Ishikawa (cell line): ENCODE results near the gene PPP1CC.

Experiments
- CEBPB ChIP-seq: IDR thresholded peaks from 2 replicates; pipeline ENCODE4 v1.6.1; 2012
- CREB1 ChIP-seq: IDR thresholded peaks from 2 replicates; pipeline ENCODE4 v1.6.1; 2012; ENCODE audit warnings: low read depth
- EGR1 ChIP-seq: IDR thresholded peaks from 2 replicates; pipeline ENCODE4 v1.6.1; 2012
- EP300 ChIP-seq: IDR thresholded peaks from 2 replicates; pipeline ENCODE4 v1.6.1; 2012; ENCODE audit warnings: borderline replicate concordance
- FOXM1 ChIP-seq: IDR thresholded peaks from 2 replicates; pipeline ENCODE4 v1.6.1; 2012; ENCODE audit warnings: low read depth, borderline replicate concordance
- NFIC ChIP-seq: IDR thresholded peaks from 2 replicates; pipeline ENCODE4 v1.6.1; 2012
- RAD21 ChIP-seq: IDR thresholded peaks from 2 replicates; pipeline ENCODE4 v1.6.1; 2012; ENCODE audit warnings: low read depth
- TAF1 ChIP-seq: IDR thresholded peaks from 2 replicates; pipeline ENCODE4 v1.6.1; 2012; ENCODE audit warnings: low read depth, mild to moderate bottlenecking
- TCF12 ChIP-seq: IDR thresholded peaks from 2 replicates; pipeline ENCODE4 v1.6.1; 2012; ENCODE audit warnings: low read depth
- TEAD4 ChIP-seq: IDR thresholded peaks from 2 replicates; pipeline ENCODE4 v1.6.1; 2012
- YY1 ChIP-seq: IDR thresholded peaks from 2 replicates; pipeline ENCODE4 v1.6.1; 2012; ENCODE audit warnings: low read depth
- ZBTB7A ChIP-seq: IDR thresholded peaks from 2 replicates; pipeline ENCODE4 v1.6.1; 2012; ENCODE audit warnings: low read depth
- TF ChIP-seq, protein P1 (sequence below): IDR thresholded peaks from 2 replicates; pipeline ENCODE4 v1.6.1; 2012; ENCODE audit warnings: low read depth, mild to moderate bottlenecking
- TF ChIP-seq, protein P2 (sequence below): IDR thresholded peaks from 2 replicates; pipeline ENCODE4 v1.6.1; 2012
- TF ChIP-seq, protein P3 (sequence below): IDR thresholded peaks from 2 replicates; pipeline ENCODE4 v1.6.1; 2012

Gene PPP1CC

DNA sequence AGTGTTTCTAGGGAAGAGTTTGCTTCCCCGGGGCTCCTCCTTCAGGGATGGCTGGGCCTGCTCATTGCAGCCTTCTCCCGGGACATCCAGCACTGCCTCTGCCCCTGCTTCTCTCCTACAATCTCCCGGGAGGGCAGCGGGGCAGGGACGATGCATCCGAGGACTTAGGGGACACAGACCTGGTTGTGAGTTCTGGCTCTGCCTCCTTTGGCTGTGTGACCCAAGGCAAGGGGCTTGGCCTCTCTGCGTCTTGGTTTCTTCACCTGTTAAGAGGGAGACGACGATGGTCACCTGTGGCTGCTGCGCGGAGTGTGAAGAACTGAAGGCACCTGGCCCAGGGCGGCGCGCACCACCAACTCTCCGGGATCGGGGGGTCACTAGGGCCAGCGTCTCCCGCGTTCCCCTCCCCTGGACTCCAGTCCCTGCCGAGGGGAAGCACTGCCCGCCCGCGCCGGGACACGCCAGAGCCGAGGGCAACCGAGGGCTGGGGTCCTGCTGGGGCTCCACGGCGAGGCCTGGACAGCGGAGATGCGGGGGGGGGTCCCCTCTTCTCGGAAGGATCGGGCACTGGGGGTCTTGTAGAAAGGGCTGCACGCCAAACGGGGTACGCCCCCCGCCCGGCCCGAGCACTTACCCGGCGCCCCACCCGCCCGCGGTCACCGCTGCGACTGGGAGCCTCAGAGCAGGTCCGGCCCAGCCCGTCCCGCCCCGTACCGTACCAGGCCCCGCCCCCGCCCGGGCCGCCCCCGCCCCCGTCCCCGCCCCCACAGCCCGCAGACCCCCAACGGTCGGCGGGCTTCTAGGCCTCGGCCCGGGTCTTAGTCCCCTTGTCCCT lies 54.0 kb downstream of the PPP1CC start, which contains the start of gene HVCN1:
Gene HVCN1, minus strand, starts transcription at position 670 of the 835 bp plus-strand sequence. CDS start 5,870 bp downstream, outside the sequence.
- TF ChIP-seq CREB1 (no peak), NFIC (no peak), EGR1 (no peak), CEBPB (no peak), EP300 (no peak), YY1 (no peak), RAD21 (no peak), TEAD4 (no peak), TAF1 (no peak), ZBTB7A (peak; percentile 63; the same call in 1 of the 2 replicates), TCF12 (no peak), FOXM1 (no peak)
- TF ChIP-seq, protein P1, sequence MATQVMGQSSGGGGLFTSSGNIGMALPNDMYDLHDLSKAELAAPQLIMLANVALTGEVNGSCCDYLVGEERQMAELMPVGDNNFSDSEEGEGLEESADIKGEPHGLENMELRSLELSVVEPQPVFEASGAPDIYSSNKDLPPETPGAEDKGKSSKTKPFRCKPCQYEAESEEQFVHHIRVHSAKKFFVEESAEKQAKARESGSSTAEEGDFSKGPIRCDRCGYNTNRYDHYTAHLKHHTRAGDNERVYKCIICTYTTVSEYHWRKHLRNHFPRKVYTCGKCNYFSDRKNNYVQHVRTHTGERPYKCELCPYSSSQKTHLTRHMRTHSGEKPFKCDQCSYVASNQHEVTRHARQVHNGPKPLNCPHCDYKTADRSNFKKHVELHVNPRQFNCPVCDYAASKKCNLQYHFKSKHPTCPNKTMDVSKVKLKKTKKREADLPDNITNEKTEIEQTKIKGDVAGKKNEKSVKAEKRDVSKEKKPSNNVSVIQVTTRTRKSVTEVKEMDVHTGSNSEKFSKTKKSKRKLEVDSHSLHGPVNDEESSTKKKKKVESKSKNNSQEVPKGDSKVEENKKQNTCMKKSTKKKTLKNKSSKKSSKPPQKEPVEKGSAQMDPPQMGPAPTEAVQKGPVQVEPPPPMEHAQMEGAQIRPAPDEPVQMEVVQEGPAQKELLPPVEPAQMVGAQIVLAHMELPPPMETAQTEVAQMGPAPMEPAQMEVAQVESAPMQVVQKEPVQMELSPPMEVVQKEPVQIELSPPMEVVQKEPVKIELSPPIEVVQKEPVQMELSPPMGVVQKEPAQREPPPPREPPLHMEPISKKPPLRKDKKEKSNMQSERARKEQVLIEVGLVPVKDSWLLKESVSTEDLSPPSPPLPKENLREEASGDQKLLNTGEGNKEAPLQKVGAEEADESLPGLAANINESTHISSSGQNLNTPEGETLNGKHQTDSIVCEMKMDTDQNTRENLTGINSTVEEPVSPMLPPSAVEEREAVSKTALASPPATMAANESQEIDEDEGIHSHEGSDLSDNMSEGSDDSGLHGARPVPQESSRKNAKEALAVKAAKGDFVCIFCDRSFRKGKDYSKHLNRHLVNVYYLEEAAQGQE: no peak
- TF ChIP-seq, protein P2, sequence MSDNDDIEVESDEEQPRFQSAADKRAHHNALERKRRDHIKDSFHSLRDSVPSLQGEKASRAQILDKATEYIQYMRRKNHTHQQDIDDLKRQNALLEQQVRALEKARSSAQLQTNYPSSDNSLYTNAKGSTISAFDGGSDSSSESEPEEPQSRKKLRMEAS: peak; percentile 21; the same call in 1 of the 2 replicates
- TF ChIP-seq, protein P3, sequence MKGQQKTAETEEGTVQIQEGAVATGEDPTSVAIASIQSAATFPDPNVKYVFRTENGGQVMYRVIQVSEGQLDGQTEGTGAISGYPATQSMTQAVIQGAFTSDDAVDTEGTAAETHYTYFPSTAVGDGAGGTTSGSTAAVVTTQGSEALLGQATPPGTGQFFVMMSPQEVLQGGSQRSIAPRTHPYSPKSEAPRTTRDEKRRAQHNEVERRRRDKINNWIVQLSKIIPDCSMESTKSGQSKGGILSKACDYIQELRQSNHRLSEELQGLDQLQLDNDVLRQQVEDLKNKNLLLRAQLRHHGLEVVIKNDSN: no peak

DNA sequence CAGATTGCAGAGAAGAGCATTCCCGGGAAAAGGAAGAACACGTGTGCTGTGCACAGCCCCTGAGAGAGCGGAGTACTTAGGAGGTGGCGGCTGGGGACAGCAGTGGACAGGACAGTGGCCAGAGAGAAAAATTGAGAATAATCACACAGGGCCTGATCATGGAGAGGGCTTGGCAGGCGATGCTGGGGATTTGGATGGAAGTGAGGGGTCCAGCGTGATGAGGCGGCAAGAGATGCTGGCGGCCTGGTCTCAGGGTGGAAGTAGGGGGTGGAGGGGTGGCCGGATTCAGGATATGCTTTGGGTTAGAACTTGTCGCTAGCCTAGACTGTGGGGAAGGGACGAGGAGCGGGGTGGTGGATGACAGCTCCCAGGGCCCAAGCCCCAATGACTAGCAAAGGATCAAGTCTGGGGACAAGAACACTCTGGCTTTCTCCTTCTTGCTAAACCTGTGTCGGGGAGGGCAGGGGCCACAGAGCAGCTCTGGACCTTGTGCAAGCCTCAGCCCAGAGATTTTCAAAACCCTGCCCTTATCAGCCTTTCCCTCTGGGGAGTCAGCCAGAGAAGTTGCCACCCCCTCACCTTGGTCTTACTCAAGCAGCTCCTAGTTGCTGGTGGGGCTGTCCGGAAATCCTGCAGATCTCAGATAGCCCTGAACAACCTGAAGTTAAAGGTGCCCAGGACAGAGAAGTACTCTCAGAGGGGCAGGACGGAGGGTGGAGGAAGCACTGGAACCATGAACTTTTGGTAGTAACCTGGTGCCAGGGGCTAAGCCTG lies 55.1 kb downstream of the PPP1CC start:
- TF ChIP-seq NFIC (no peak), EGR1 (no peak), TAF1 (no peak), CEBPB (no peak), TEAD4 (no peak), EP300 (no peak), RAD21 (no peak), TCF12 (no peak), CREB1 (no peak), FOXM1 (no peak), ZBTB7A (no peak), YY1 (no peak)

DNA sequence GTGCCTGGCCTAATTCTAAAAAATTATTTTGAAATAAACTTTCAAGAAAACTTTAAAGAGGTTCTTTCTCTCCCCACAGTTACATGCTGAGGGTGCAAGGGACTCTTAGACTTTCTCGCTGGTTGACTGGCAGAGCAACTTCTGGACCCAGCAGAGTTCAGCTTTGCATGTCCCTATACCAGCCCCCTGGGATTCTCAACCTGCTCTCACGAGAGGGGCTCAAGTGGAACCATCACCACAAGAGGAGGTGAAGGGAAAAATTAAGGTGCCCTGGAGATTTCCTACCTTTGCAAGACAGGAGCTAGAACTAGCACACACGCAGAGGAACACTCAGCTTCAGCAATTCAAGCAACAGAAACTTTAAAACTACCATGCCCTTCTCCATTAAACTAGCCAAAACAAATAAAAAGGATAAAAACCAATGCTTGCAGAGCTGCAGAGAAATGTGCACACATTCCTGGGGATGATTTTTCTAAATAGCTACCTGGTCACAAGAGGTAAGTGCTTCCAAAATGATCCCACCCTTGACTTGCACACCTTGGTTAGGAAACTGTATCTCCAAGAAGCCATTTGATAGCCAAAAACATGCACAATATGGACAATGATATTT lies 56.3 kb downstream of the PPP1CC start:
- TF ChIP-seq TAF1: no peak

DNA sequence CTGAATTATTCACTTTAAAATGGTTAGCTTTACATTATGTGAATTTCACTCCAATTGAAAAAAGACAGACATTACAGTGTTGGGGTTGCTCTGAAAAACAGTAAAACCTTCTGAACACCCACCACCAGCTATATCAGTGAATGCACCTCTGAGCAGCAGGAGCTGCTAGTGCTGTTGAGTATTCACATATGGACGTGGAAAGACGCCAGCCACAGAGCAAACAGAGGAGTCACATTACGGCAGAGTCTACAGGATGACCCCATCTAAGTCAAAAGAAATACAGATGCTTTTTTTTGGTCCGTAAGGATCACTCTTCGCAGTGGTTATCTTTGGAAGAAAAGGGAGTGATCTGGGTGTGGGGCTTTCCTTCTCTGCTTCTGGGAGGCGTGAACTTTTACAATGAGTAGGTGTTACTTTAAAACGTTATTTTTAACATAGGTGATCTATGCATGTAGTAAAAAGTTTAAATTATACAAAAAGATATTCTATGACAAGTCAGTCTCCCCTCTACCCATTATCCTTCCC lies 58.3 kb downstream of the PPP1CC start:
- TF ChIP-seq TAF1 (no peak), FOXM1 (no peak), CEBPB (no peak), YY1 (no peak), TEAD4 (no peak), NFIC (no peak)

DNA sequence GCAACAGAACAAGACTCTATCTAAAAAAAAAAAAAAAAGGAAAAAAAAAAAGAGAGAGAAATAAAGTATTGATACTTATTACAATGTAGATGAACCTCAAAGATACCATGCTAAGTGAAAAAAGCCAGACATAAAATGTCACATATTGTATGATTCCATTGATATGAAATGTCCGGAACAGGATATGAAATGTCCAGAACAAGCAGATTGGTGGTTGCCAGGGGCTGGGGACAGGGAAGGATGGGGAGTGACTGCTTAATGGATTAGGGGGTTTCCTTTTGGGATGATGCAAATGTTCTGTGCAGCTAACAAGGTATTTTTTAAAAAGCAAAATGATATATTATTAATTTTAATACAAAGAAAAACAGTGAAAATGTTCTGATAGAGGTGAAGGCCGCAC lies 58.8 kb downstream of the PPP1CC start:
- TF ChIP-seq NFIC: no peak
- no peak for TF ChIP-seq ZBTB7A
- TF ChIP-seq RAD21: no peak
- TF ChIP-seq TCF12: no peak
- TF ChIP-seq, protein P2: no peak
- no peak for TF ChIP-seq EP300
- no peak for TF ChIP-seq CREB1
- TF ChIP-seq, protein P1: no peak
- TF ChIP-seq TAF1: no peak
- no peak for TF ChIP-seq CEBPB
- TF ChIP-seq, protein P3: no peak
- TF ChIP-seq YY1: no peak
- no peak for TF ChIP-seq EGR1
- no peak for TF ChIP-seq TEAD4
- no peak for TF ChIP-seq FOXM1
